Endothelial cell (in vitro differentiated cells): Measurements from ENCODE around the gene BANK1. TPM values are rescaled to one million over a fixed set of nuclear protein-coding genes. Genes with fewer than 3 reads are reported as not detected.

Source experiments
- DNase-seq: peaks from one replicate; pipeline ENCODE4 v3.0.0; 2021; ENCODE audit warnings: low spot score
- H3K27ac Mint-ChIP-seq: one replicate; pipeline ENCODE4 v1.8.0; 2021; ENCODE audit warnings: mixed read lengths, inconsistent platforms; ENCODE audit not compliant: unreplicated experiment
- H3K27me3 Mint-ChIP-seq: one replicate; pipeline ENCODE4 v1.8.0; 2021; ENCODE audit warnings: mild to moderate bottlenecking, moderate library complexity, mixed read lengths, inconsistent platforms; ENCODE audit not compliant: unreplicated experiment
- H3K36me3 Mint-ChIP-seq: one replicate; pipeline ENCODE4 v1.8.0; 2021; ENCODE audit warnings: mild to moderate bottlenecking, low read depth, mixed read lengths, inconsistent platforms; ENCODE audit not compliant: unreplicated experiment
- H3K4me1 Mint-ChIP-seq: one replicate; pipeline ENCODE4 v1.8.0; 2021; ENCODE audit warnings: mild to moderate bottlenecking, mixed read lengths, inconsistent platforms; ENCODE audit not compliant: unreplicated experiment
- H3K4me3 Mint-ChIP-seq: one replicate; pipeline ENCODE4 v1.8.0; 2021; ENCODE audit warnings: mild to moderate bottlenecking, mixed read lengths, inconsistent platforms; ENCODE audit not compliant: unreplicated experiment
- H3K9me3 Mint-ChIP-seq: one replicate; pipeline ENCODE4 v1.8.0; 2021; ENCODE audit warnings: mixed read lengths, inconsistent platforms; ENCODE audit not compliant: unreplicated experiment
- CTCF ChIP-seq: fragments of 200-600 bp; sonication (generic); IDR thresholded peaks from one replicate; pipeline ENCODE4 v1.5.0; 2021; ENCODE audit warnings: antibody characterized with exemption; ENCODE audit not compliant: unreplicated experiment
- total RNA-seq: library from RNA; stranded (reverse); fragmentation: NEBNext Ultra II Directional; extraction: Animal tissue kit (Norgen Biotek cat#: 25700); gene quantifications from one replicate; pipeline ENCODE4 v1.2.1, GENCODE V29; 2021; ENCODE audit not compliant: unreplicated experiment

Gene BANK1
- total RNA-seq, 1 donor from 2014 or later: 3.7 TPM

- H3K27me3 Mint-ChIP-seq: no peaks in the 10 kb centered on the region
- no peaks in the 10 kb centered on the region for H3K9me3 Mint-ChIP-seq
- DNase-seq: no peak
Measured at GRCh38 chr4:101944649-101945048, 154.1 kb downstream of the BANK1 start.

GRCh38 chr4:101948055-101948454 is 157.5 kb downstream of the BANK1 start:
- Mint-ChIP-seq H3K27ac (no peak overlapping the region), H3K36me3 (no peaks in the 10 kb centered on the region), H3K27me3 (no peaks in the 10 kb centered on the region), H3K4me3 (no peak overlapping the region), H3K9me3 (no peaks in the 10 kb centered on the region), H3K4me1 (peaks cover 6% of the 10 kb centered on the region)
- no peak for TF ChIP-seq CTCF
- no peak for DNase-seq

More at GRCh38 chr4:101944649-101945048, 154.1 kb downstream of the BANK1 start:
- H3K4me3 Mint-ChIP-seq: no peak overlapping the region
- H3K4me1 Mint-ChIP-seq: no peaks in the 10 kb centered on the region
- no peak for TF ChIP-seq CTCF
- H3K27ac Mint-ChIP-seq: no peak overlapping the region
- no peaks in the 10 kb centered on the region for H3K36me3 Mint-ChIP-seq

- Mint-ChIP-seq H3K27me3 (peaks cover 2% of the 10 kb centered on the region), H3K36me3 (no peaks in the 10 kb centered on the region), H3K27ac (no peak overlapping the region), H3K9me3 (no peaks in the 10 kb centered on the region), H3K4me3 (no peak overlapping the region), H3K4me1 (peaks cover 8% of the 10 kb centered on the region)
- DNase-seq: no peak
- no peak for TF ChIP-seq CTCF
Measured at GRCh38 chr4:101948951-101949350, 158.4 kb downstream of the BANK1 start.

- H3K9me3 Mint-ChIP-seq: no peaks in the 10 kb centered on the region
- TF ChIP-seq CTCF: no peak
- H3K27me3 Mint-ChIP-seq: peaks cover 3% of the 10 kb centered on the region
- H3K4me3 Mint-ChIP-seq: no peak overlapping the region
- H3K27ac Mint-ChIP-seq: no peak overlapping the region
- H3K36me3 Mint-ChIP-seq: no peaks in the 10 kb centered on the region
- no peak for DNase-seq
- H3K4me1 Mint-ChIP-seq: peaks cover 23% of the 10 kb centered on the region
Measured at GRCh38 chr4:101950258-101950979, 159.9 kb downstream of the BANK1 start.

GRCh38 chr4:101952985-101953384 is 162.5 kb downstream of the BANK1 start:
- no peak overlapping the region for H3K27ac Mint-ChIP-seq
- H3K27me3 Mint-ChIP-seq: peaks cover 3% of the 10 kb centered on the region
- H3K4me1 Mint-ChIP-seq: peaks cover 40% of the 10 kb centered on the region
- no peaks in the 10 kb centered on the region for H3K9me3 Mint-ChIP-seq
- no peaks in the 10 kb centered on the region for H3K36me3 Mint-ChIP-seq
- no peak for DNase-seq
- no peak overlapping the region for H3K4me3 Mint-ChIP-seq
- no peak for TF ChIP-seq CTCF
